H9 (cell line): ENCODE data around the gene TNFAIP3. TPM values are rescaled to one million over a fixed set of nuclear protein-coding genes. Genes with fewer than 3 reads are reported as not detected.

Experiments used
- DNase-seq: peaks from one replicate; pipeline ENCODE4 v3.0.0-alpha.2; 2017
- H2AFZ ChIP-seq: one replicate; pipeline ENCODE4 v1.6.1; 2013; ENCODE audit warnings: mild to moderate bottlenecking, low read length, control low read depth, moderate library complexity
- H2AK5ac ChIP-seq: 2 replicates; pipeline ENCODE4 v1.6.1; 2013; ENCODE audit warnings: low read length, control low read depth, mixed read lengths; ENCODE audit not compliant: insufficient read length
- H2BK120ac ChIP-seq: one replicate; pipeline ENCODE4 v1.6.1; 2013; ENCODE audit warnings: low read depth, mild to moderate bottlenecking, low read length, control low read depth, inconsistent platforms; ENCODE audit not compliant: poor library complexity, severe bottlenecking
- H2BK12ac ChIP-seq: 2 replicates; pipeline ENCODE4 v1.6.1; 2013; ENCODE audit warnings: low read length, control low read depth, mixed read lengths, low read depth; ENCODE audit not compliant: insufficient read length
- H2BK15ac ChIP-seq: 2 replicates; pipeline ENCODE4 v1.6.1; 2013; ENCODE audit warnings: low read depth, low read length, control low read depth
- H2BK20ac ChIP-seq: one replicate; pipeline ENCODE4 v1.6.1; 2013; ENCODE audit warnings: low read depth, mild to moderate bottlenecking, low read length, control low read depth, inconsistent platforms; ENCODE audit not compliant: poor library complexity, severe bottlenecking
- H2BK5ac ChIP-seq: 2 replicates; pipeline ENCODE4 v1.6.1; 2013; ENCODE audit warnings: low read length, control low read depth, mixed read lengths; ENCODE audit not compliant: insufficient read length
- H3K14ac ChIP-seq: 2 replicates; pipeline ENCODE4 v1.6.1; 2013; ENCODE audit warnings: low read length, control low read depth; ENCODE audit not compliant: insufficient read depth
- H3K18ac ChIP-seq: 2 replicates; pipeline ENCODE4 v1.6.1; 2013; ENCODE audit warnings: low read depth, mild to moderate bottlenecking, mixed read lengths, low read length, control low read depth; ENCODE audit not compliant: insufficient read length
- H3K23ac ChIP-seq: 2 replicates; pipeline ENCODE4 v1.6.1; 2013; ENCODE audit warnings: low read length, control low read depth, mixed read lengths, low read depth; ENCODE audit not compliant: insufficient read length
- H3K23me2 ChIP-seq: 2 replicates; pipeline ENCODE4 v1.6.1; 2013; ENCODE audit warnings: low read depth, mild to moderate bottlenecking, mixed read lengths, low read length, control low read depth; ENCODE audit not compliant: insufficient read length, poor library complexity, severe bottlenecking
- H3K27ac ChIP-seq: 2 replicates; pipeline ENCODE4 v1.5.1; 2013; ENCODE audit warnings: low read length, control low read depth, mixed read lengths, low read depth; ENCODE audit not compliant: insufficient read length
- H3K27me3 ChIP-seq: 2 replicates; pipeline ENCODE4 v1.6.1; 2013; ENCODE audit warnings: low read length, control low read depth, inconsistent platforms; ENCODE audit not compliant: insufficient read depth
- H3K4ac ChIP-seq: 2 replicates; pipeline ENCODE4 v1.6.1; 2013; ENCODE audit warnings: low read depth, mild to moderate bottlenecking, control low read depth, inconsistent platforms, low read length, moderate library complexity
- H3K4me1 ChIP-seq: 2 replicates; pipeline ENCODE4 v1.6.1; 2013; ENCODE audit warnings: low read length, control low read depth, inconsistent platforms; ENCODE audit not compliant: insufficient read depth
- H3K4me2 ChIP-seq: 2 replicates; pipeline ENCODE4 v1.6.1; 2013; ENCODE audit warnings: low read length, control low read depth, mixed read lengths; ENCODE audit not compliant: insufficient read length, insufficient read depth
- H3K56ac ChIP-seq: 2 replicates; pipeline ENCODE4 v1.6.1; 2013; ENCODE audit warnings: low read depth, mild to moderate bottlenecking, mixed read lengths, low read length, control low read depth; ENCODE audit not compliant: insufficient read length
- H3K79me1 ChIP-seq: 2 replicates; pipeline ENCODE4 v1.6.1; 2013; ENCODE audit warnings: low read depth, mild to moderate bottlenecking, moderate library complexity, low read length, control low read depth, inconsistent platforms; ENCODE audit not compliant: insufficient read depth, poor library complexity, severe bottlenecking
- H3K79me2 ChIP-seq: 2 replicates; pipeline ENCODE4 v1.6.1; 2013; ENCODE audit warnings: low read length, control low read depth, inconsistent platforms; ENCODE audit not compliant: insufficient read depth
- H3K9ac ChIP-seq: 2 replicates; pipeline ENCODE4 v1.6.1; 2013; ENCODE audit warnings: low read length, control low read depth, mixed read lengths; ENCODE audit not compliant: insufficient read length; ENCODE audit errors: extremely low read depth
- H3K9me3 ChIP-seq: one replicate; pipeline ENCODE4 v1.6.1; 2013; ENCODE audit warnings: low read depth, low read length, inconsistent platforms; ENCODE audit not compliant: control insufficient read depth
- H3T11ph ChIP-seq: one replicate; pipeline ENCODE4 v1.6.1; 2013; ENCODE audit warnings: mild to moderate bottlenecking, low read length, control low read depth, inconsistent platforms
- H4K20me1 ChIP-seq: one replicate; pipeline ENCODE4 v1.6.1; 2013; ENCODE audit not compliant: control insufficient read depth, insufficient read length, insufficient read depth
- H4K5ac ChIP-seq: 2 replicates; pipeline ENCODE4 v1.6.1; 2013; ENCODE audit warnings: low read depth, mild to moderate bottlenecking, mixed read lengths, low read length, control low read depth; ENCODE audit not compliant: insufficient read length
- H4K8ac ChIP-seq: replicated peaks from 2 replicates; pipeline ENCODE4 v1.6.1; 2013; ENCODE audit warnings: low read length, control low read depth, mixed read lengths, low read depth; ENCODE audit not compliant: insufficient read length
- H4K91ac ChIP-seq: 2 replicates; pipeline ENCODE4 v1.6.1; 2013; ENCODE audit warnings: low read depth, mild to moderate bottlenecking, moderate library complexity, mixed read lengths, low read length, control low read depth; ENCODE audit not compliant: insufficient read length
- H3K27ac Mint-ChIP-seq, 3 experiments: 2 replicates in 2 of 3; 3 replicates in 1 of 3; pipeline ENCODE4 v1.8.0; 2020 to 2021; ENCODE audit warnings: mixed read lengths in 3 of 3, mild to moderate bottlenecking in 1 of 3, moderate library complexity in 1 of 3
- H3K27me3 Mint-ChIP-seq: 2 replicates; pipeline ENCODE4 v1.8.0; 2021; ENCODE audit warnings: low read depth, mild to moderate bottlenecking, moderate library complexity, mixed read lengths
- H3K36me3 Mint-ChIP-seq, 3 experiments: 2 replicates in 2 of 3; 3 replicates in 1 of 3; pipeline ENCODE4 v1.8.0; 2020 to 2021; ENCODE audit warnings: low read depth in 3 of 3, mixed read lengths in 3 of 3; ENCODE audit not compliant: insufficient read depth in 1 of 3
- H3K4me1 Mint-ChIP-seq, 2 experiments: 2 replicates each; pipeline ENCODE4 v1.8.0; 2020; ENCODE audit warnings: mixed read lengths in 2 of 2
- H3K4me3 Mint-ChIP-seq, 2 experiments: 2 replicates in 1 of 2; 3 replicates in 1 of 2; pipeline ENCODE4 v1.8.0; 2020 to 2021; ENCODE audit warnings: mild to moderate bottlenecking in 2 of 2, mixed read lengths in 2 of 2, moderate library complexity in 1 of 2
- H3K9me3 Mint-ChIP-seq, 2 experiments: 2 replicates in 1 of 2; 3 replicates in 1 of 2; pipeline ENCODE4 v1.8.0; 2020; ENCODE audit warnings: mild to moderate bottlenecking in 2 of 2, mixed read lengths in 2 of 2, moderate library complexity in 1 of 2
- WGBS: extraction: QIAGEN DNeasy Blood & Tissue Kit; methylation state at CpG from one replicate; pipeline ENCODE4 v1.1.7; 2013; ENCODE audit warnings: missing lambda C conversion rate, low lambda C conversion rate, mixed read lengths; ENCODE audit not compliant: insufficient read length; ENCODE audit errors: extremely low coverage; 5-methylcytosine and 5-hydroxymethylcytosine counted together
- total RNA-seq: library from RNA; stranded (reverse); gene quantifications from 2 replicates; pipeline ENCODE4 v1.2.1, GENCODE V29; 2021
- TF ChIP-seq, protein P1 (sequence below): fragments of 200-600 bp; sonication (generic); conservative IDR thresholded peaks from 3 replicates; pipeline ENCODE4 v1.8.0; 2021; ENCODE audit warnings: antibody characterized with exemption, mild to moderate bottlenecking

The TNFAIP3 gene
- total RNA-seq, 1 experiment from 2014 or later: 3.7 TPM

DNA sequence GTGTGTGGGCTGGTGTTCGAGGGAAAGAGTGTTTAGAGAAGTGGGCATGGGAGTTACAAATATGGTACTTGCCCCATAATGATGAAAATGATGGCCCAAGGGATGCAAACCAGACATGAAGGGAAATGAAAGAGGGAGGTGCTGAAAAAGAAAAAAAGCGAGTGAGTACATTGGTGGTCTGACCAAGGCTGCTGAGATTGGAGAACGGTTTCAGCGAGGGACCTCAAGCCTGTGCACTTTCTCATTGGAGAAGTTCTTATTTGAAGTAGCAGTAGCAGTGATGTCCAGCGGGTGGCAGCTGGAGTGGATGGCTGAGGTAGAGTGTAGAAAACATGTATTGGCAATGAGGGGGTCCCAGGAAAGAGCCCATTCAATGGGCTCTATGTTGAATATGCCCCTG, 54.8 kb downstream of the TNFAIP3 start:
- no peak overlapping the region for H3T11ph ChIP-seq

More for the DNA sequence above, 54.8 kb downstream of the TNFAIP3 start:
- no peak overlapping the region for H4K91ac ChIP-seq
- no CpG with 5 or more reads among the region's 5 CpGs for WGBS
- H3K27ac Mint-ChIP-seq: no peak overlapping the region
- no peak overlapping the region for H3K9ac ChIP-seq
- H2BK15ac ChIP-seq: no peak overlapping the region
- H3K36me3 Mint-ChIP-seq: no peaks in the 10 kb centered on the region
- H2BK120ac ChIP-seq: no peak overlapping the region
- H3K4me1 ChIP-seq: peaks cover 6% of the 10 kb centered on the region; the same call in 1 of the 2 replicates
- no peak overlapping the region for H4K8ac ChIP-seq
- H4K20me1 ChIP-seq: no peaks in the 10 kb centered on the region
- peaks cover 5% of the 10 kb centered on the region for H3K27me3 Mint-ChIP-seq
- no peak overlapping the region for H3K56ac ChIP-seq
- no peaks in the 10 kb centered on the region for H3K9me3 Mint-ChIP-seq
- no peaks in the 10 kb centered on the region for H3K23me2 ChIP-seq
- H2BK12ac ChIP-seq: no peak overlapping the region
- no peaks in the 10 kb centered on the region for H3K27me3 ChIP-seq
- H3K18ac ChIP-seq: no peak overlapping the region
- DNase-seq: no peak
- peaks cover 18 to 21% of the 10 kb centered on the region in 2 experiments for H3K4me1 Mint-ChIP-seq
- H3K23ac ChIP-seq: no peak overlapping the region
- no peak overlapping the region for H4K5ac ChIP-seq
- no peaks in the 10 kb centered on the region for H3K79me2 ChIP-seq
- TF ChIP-seq, protein P1, sequence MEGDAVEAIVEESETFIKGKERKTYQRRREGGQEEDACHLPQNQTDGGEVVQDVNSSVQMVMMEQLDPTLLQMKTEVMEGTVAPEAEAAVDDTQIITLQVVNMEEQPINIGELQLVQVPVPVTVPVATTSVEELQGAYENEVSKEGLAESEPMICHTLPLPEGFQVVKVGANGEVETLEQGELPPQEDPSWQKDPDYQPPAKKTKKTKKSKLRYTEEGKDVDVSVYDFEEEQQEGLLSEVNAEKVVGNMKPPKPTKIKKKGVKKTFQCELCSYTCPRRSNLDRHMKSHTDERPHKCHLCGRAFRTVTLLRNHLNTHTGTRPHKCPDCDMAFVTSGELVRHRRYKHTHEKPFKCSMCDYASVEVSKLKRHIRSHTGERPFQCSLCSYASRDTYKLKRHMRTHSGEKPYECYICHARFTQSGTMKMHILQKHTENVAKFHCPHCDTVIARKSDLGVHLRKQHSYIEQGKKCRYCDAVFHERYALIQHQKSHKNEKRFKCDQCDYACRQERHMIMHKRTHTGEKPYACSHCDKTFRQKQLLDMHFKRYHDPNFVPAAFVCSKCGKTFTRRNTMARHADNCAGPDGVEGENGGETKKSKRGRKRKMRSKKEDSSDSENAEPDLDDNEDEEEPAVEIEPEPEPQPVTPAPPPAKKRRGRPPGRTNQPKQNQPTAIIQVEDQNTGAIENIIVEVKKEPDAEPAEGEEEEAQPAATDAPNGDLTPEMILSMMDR: no peak; the same call in 2 of the 3 replicates
- H3K27ac ChIP-seq: no peak overlapping the region
- no peak overlapping the region for H2BK20ac ChIP-seq
- H2AFZ ChIP-seq: no peak overlapping the region
- no peak overlapping the region for H3K4ac ChIP-seq
- no peak overlapping the region for H3K4me3 Mint-ChIP-seq
- no peak overlapping the region for H2AK5ac ChIP-seq
- H3K14ac ChIP-seq: no peak overlapping the region
- no peaks in the 10 kb centered on the region for H3K9me3 ChIP-seq
- H2BK5ac ChIP-seq: no peak overlapping the region
- no peak overlapping the region for H3K4me2 ChIP-seq
- no peaks in the 10 kb centered on the region for H3K79me1 ChIP-seq
